ENCODE data around the gene YARS2. TPM values are rescaled to one million over a fixed set of nuclear protein-coding genes. Genes with fewer than 3 reads are reported as not detected.

The YARS2 gene
- polyA plus RNA-seq: 20.8 TPM

DNA sequence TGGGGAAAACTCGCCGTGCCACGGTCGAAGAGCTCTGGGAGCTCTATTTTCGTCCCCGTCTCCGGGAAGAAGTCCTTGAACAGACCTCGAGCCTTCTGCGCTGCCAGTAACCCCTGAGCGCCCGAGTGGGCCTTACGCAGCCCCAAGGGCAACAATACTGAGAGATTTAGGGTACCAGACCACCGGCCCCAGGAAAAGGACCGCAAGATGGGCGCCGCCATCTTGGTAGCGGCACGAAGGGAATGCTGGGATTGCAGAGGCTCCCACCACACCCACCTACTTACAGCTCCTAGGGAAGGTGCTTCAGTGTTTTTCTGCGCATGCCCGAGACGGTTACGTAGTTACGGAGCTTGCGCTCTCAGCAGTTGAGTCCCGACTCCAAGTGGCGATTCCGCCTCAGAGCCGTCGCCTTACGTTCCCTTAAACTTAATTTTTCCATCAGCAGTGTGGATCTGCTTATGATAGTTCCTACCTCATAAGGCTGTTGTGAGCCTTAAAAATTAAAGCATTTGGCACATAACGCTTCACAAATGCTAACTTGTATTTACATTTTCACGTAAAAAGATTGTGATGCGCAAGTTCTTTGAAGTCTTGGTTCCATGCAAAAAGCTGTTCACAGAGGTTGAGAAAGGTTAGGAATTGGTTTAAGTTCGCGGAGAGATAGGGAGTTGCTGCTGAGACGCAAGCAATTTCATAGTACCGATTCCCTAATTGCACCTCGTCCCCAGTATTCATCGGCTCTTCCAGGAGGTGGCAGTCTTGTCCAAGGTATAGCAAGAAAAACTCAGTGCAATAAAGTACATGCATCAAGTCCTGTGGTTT lies at the start of gene YARS2:
YARS2 (minus strand) TSS at position 244 of the 822 bp plus-strand sequence; CDS start at position 221, 23 bp downstream.
- H3K4me1 Mint-ChIP-seq: peaks cover 11 to 18% (median 13%) of the 10 kb centered on the region in 3 donors
- H3K36me3 Mint-ChIP-seq: peaks cover 4% of the 10 kb centered on the region
- H3K27me3 Mint-ChIP-seq: no peaks in the 10 kb centered on the region
- H3K4me3 Mint-ChIP-seq: peak within 1 kb of the TSS; percentile 90 to 98 (median 93)
- H3K9me3 Mint-ChIP-seq: no peaks in the 10 kb centered on the region
- peak within 1 kb of the TSS; percentile 69 to 94 (median 87) for H3K27ac Mint-ChIP-seq

DNA sequence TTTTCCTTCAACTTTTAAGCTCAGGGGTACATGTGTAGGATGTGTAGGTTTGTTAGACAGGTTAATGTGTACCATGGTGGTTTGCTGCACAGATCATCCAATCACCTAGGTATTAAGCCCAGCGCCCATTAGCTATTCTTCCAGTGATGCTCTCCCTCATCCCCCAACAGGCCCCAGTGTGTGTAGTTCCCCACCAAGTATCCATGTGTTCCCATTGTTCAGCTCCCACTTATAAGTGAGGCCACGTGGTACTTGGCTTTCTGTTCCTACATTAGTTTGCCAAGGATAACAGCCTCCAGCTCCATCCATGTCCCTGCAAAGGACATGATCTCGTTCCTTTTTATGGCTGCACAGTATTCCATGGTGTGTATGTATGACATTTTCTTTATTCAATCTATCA lies 48.6 kb upstream of the YARS2 start:
- H3K27me3 Mint-ChIP-seq: peaks cover 8% of the 10 kb centered on the region
- no peak overlapping the region for H3K4me3 Mint-ChIP-seq
- H3K27ac Mint-ChIP-seq: peak overlapping the region in 1 of 3 donors; percentile 2
- H3K36me3 Mint-ChIP-seq: peaks cover 1% of the 10 kb centered on the region
- peaks cover 0 to 1% (median 0%) of the 10 kb centered on the region in 3 donors for H3K4me1 Mint-ChIP-seq
- peaks cover 5 to 21% (median 8%) of the 10 kb centered on the region in 3 donors for H3K9me3 Mint-ChIP-seq

DNA sequence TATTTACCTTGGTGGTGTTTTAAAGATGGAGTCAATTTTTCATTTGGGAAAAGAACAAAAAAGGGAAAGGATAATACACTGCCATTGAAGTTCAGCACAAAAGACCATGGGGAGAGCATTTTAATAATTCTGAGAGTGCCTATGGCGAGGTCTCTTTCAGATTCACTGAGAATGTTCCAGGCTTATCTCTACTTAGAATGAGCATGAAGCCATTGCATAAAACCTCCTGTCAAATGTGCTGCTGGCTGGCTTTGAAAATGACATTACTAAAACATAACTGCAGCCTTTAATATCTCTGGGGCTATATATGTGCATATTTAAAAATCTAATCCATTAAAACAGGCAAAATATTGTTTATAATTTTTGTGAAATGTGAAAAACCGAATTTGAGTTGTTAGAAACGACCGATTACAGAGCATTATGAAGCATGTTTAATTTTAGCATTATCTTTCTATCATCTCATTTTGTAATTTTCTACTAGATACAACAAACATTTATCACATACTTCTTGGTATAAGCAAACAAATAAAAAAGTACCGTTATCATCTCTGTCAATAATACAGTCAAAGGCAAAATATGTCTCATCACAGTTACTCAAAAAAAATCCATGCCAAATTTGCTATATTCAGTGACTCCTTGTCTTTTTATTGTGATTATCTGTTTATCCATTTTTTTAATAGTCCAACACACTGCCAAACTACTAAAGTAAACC lies 45.7 kb upstream of the YARS2 start:
- Mint-ChIP-seq H3K4me3 (no peak overlapping the region), H3K27me3 (peaks cover 9% of the 10 kb centered on the region), H3K4me1 (peaks cover 0 to 1% (median 0%) of the 10 kb centered on the region in 3 donors), H3K27ac (no peak overlapping the region), H3K9me3 (peaks cover 4 to 6% (median 5%) of the 10 kb centered on the region in 3 donors), H3K36me3 (peaks cover 1% of the 10 kb centered on the region)

DNA sequence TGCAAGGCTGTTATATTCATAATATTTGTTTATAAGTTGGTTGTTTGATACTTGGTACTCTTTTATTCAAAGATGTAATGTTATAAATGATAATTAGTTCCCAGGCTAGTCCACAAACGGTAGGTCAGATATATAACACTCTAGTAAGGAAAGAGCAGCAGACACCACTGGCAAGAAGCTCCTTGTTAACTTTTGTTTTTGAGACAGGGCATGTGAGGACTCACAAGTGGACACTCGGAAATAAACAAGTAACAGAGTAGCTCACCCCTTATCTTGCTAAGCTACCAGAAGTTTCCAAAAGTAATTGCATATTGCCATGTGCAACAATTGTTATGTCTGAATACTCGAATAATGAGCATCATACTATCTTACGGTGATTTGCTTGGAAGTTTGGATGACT lies 38.6 kb upstream of the YARS2 start:
- Mint-ChIP-seq H3K27me3 (peaks cover 2% of the 10 kb centered on the region), H3K36me3 (no peaks in the 10 kb centered on the region), H3K4me3 (no peak overlapping the region), H3K27ac (no peak overlapping the region), H3K9me3 (peaks cover 0 to 2% (median 2%) of the 10 kb centered on the region in 3 donors), H3K4me1 (no peaks in the 10 kb centered on the region)

DNA sequence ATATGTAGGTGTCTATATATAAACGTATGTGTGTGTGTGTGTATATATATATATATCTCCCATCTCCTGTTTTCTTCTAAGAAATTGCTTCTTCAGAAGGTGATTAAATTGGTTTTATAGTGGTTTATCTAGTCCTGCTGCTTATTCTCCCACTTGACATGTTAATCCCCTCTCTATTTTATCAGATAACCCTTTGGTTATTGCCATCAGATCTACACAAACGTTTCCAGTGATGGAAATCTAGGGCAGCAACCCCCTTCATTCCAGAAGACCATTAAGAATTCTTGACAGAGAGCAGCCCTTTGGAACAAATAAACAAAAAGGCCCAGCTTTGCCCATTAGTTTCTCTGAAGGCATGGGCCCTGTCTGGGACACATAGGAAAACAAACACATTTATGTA lies 34.2 kb upstream of the YARS2 start:
- peaks cover 0 to 2% (median 0%) of the 10 kb centered on the region in 3 donors for H3K4me1 Mint-ChIP-seq
- H3K27ac Mint-ChIP-seq: no peak overlapping the region
- H3K36me3 Mint-ChIP-seq: no peaks in the 10 kb centered on the region
- H3K9me3 Mint-ChIP-seq: peaks cover 0 to 3% (median 0%) of the 10 kb centered on the region in 3 donors
- no peak overlapping the region for H3K4me3 Mint-ChIP-seq
- H3K27me3 Mint-ChIP-seq: peaks cover 1% of the 10 kb centered on the region

DNA sequence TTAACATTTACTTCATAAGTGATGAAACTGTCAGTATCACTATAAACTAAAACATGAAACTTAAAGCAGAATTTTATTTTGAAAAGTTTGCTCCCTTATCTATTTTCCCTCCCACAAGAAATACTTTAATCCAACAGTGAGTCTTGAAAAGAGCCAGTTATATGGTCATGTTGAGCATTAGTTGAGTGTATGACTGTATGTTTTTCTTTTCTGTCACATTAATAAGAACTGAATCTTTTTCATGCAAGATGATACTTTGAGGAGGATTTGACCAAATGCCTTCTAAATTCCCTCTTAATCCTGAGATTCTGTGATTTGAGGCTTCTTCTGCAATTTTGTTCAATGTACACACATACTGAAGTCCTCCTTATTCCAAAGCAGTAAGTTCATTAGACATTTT lies 33.7 kb upstream of the YARS2 start:
- H3K9me3 Mint-ChIP-seq: peaks cover 0 to 3% (median 0%) of the 10 kb centered on the region in 3 donors
- H3K27ac Mint-ChIP-seq: no peak overlapping the region
- peaks cover 1% of the 10 kb centered on the region for H3K27me3 Mint-ChIP-seq
- no peaks in the 10 kb centered on the region for H3K36me3 Mint-ChIP-seq
- H3K4me3 Mint-ChIP-seq: no peak overlapping the region
- peaks cover 0 to 2% (median 0%) of the 10 kb centered on the region in 3 donors for H3K4me1 Mint-ChIP-seq

DNA sequence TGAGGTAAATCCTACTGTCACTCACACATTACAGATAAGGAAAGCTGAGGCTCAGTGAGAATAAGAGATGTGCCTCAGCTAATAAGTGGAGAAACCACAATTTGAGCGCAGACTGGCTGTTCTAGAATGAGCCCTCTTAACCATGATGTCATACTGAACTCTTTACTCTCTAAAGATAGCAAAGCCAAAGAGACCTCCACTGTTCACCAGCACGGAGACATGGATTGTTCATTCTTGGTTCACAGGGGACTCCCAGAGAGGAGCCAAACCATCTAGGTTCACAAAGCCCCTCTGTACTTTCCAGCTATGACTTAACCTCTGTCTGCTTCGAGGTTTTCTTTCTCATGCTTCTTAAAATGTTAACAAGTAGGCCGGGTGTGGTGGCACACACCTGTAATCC lies 32.7 kb upstream of the YARS2 start:
- H3K27me3 Mint-ChIP-seq: peaks cover 1% of the 10 kb centered on the region
- no peaks in the 10 kb centered on the region for H3K36me3 Mint-ChIP-seq
- H3K9me3 Mint-ChIP-seq: peaks cover 0 to 3% (median 0%) of the 10 kb centered on the region in 3 donors
- H3K4me1 Mint-ChIP-seq: peaks cover 0 to 2% (median 0%) of the 10 kb centered on the region in 3 donors
- no peak overlapping the region for H3K4me3 Mint-ChIP-seq
- no peak overlapping the region for H3K27ac Mint-ChIP-seq

DNA sequence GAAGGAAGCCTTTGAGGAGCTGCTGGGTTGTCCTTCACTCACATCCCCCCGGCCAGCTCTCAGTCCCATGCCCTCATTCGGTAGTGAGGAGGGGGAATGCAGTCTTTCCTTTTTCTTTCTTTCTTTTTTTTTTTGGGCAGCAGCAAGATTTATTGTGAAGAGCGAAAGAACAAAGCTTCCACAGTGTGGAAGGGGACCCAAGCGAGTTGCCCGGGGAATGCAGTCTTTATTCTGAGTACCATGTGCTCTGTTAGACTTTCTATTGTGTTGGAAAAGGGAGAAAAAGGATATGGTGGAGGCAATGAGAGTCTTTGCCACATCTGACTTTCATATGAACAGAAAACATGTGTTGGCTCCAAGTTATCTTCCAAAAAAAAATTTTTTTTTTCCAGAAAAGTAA lies 29.9 kb upstream of the YARS2 start:
- H3K27me3 Mint-ChIP-seq: peaks cover 1% of the 10 kb centered on the region
- H3K27ac Mint-ChIP-seq: no peak overlapping the region
- no peaks in the 10 kb centered on the region for H3K36me3 Mint-ChIP-seq
- peaks cover 0 to 3% (median 0%) of the 10 kb centered on the region in 3 donors for H3K9me3 Mint-ChIP-seq
- H3K4me1 Mint-ChIP-seq: peaks cover 0 to 2% (median 0%) of the 10 kb centered on the region in 3 donors
- H3K4me3 Mint-ChIP-seq: no peak overlapping the region

DNA sequence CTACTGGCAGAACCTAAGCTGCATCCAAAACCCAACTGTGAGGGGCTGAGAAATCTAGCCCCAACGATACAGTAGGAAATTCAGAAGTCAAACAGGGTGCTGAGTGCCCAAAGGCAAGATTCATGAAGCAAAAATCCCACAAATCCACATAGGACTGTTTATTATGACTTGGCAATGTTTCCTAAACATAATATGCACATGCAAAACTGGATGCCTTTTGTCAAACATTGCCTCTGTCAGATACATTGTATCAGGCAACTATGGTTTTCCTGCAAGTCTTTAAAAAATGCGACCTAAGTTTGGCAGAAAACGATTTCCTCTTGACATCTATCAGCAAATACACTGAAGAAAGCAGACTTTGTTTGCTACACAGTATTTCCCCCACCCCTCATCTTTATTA lies 27.3 kb upstream of the YARS2 start:
- H3K9me3 Mint-ChIP-seq: peaks cover 0 to 2% (median 0%) of the 10 kb centered on the region in 3 donors
- peaks cover 0 to 2% (median 0%) of the 10 kb centered on the region in 3 donors for H3K4me1 Mint-ChIP-seq
- no peak overlapping the region for H3K27ac Mint-ChIP-seq
- H3K4me3 Mint-ChIP-seq: no peak overlapping the region
- H3K36me3 Mint-ChIP-seq: no peaks in the 10 kb centered on the region
- no peaks in the 10 kb centered on the region for H3K27me3 Mint-ChIP-seq

DNA sequence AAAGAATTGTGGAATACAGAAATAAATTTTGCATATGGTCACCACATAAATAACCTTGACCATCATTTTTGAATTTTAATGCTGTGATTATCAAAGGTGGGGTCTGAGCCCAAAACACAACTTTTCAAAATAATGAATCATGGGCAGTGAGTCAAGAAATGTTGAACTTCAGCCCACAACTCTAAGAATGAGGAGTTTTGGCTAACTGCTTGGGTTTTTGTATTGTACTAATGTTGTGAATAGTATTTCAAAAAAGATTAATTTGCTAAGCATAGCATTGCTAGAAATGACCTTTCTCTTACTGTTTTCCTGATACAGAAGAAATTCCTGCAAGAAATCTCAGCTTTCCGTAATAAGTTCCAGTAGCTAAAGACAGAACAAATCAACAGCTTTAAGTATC lies 24.4 kb upstream of the YARS2 start:
- Mint-ChIP-seq H3K27me3 (peaks cover 3% of the 10 kb centered on the region), H3K9me3 (peaks cover 0 to 1% (median 0%) of the 10 kb centered on the region in 3 donors), H3K27ac (no peak overlapping the region), H3K4me3 (no peak overlapping the region), H3K36me3 (no peaks in the 10 kb centered on the region), H3K4me1 (no peaks in the 10 kb centered on the region)

DNA sequence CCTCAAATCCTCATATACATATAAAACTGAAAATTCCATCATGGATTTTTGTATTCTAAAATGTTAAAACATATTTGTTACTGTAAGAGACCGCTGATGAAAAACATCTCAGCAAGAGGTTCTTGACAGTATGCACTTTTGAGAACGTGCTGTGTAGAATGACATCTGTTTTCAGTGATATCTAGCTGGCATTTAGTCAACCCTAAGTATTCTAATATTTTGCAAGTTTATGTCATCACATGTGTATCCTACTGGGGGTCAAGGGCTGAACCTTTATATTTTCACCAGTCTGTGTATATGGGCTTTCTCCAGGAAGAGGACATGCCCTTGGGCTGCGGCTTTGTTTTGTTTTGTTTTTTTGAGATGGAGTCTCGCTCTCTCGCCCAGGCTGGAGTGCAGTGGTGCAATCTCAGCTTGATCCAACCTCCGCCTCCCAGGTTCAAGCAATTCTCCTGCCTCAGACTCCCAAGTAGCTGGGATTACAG lies 22.0 kb upstream of the YARS2 start:
- Mint-ChIP-seq H3K36me3 (no peaks in the 10 kb centered on the region), H3K4me3 (no peak overlapping the region), H3K27me3 (peaks cover 3% of the 10 kb centered on the region), H3K9me3 (peaks cover 0 to 1% (median 0%) of the 10 kb centered on the region in 3 donors), H3K4me1 (no peaks in the 10 kb centered on the region), H3K27ac (no peak overlapping the region)

DNA sequence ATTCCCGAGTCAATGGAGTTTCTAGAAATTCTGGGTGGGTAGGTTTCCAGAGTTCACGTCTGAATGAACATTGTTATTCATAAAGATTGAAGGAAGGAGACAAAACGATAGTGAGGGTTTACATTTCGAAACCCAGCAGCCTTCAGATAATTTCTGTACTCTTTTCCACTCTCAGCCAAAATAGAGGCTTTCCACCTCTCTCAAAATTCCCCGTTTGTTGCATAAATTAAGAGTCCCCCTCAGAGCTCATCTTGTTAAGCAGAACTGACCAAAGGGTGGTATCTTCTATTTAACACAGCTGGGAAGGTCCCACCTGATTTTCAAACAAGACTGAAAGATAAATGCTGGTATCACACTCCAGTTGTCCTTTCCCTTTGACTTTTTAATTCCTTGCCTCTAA lies 21.5 kb upstream of the YARS2 start:
- Mint-ChIP-seq H3K4me1 (no peaks in the 10 kb centered on the region), H3K4me3 (no peak overlapping the region), H3K9me3 (peaks cover 0 to 1% (median 0%) of the 10 kb centered on the region in 3 donors), H3K36me3 (no peaks in the 10 kb centered on the region), H3K27ac (no peak overlapping the region), H3K27me3 (peaks cover 3% of the 10 kb centered on the region)

DNA sequence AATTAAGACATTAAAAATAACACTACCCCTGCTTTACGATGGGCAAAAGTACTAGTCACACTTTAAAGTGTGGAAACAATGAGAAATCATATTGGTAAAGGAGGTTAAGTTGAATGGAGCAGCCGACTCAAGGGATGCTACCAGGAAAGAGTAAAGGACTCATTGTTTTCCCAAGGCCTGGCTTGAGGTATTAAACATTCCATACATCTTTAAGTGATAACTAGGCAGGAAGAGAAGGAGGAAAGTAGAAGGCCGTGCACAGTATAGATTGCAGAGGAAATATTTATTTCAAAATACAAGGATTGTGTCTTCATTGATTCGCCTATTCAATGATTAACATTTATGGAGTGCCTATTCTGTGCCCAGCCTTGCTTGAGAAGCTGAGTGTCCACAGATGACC lies 20.6 kb upstream of the YARS2 start:
- Mint-ChIP-seq H3K36me3 (no peaks in the 10 kb centered on the region), H3K27ac (no peak overlapping the region), H3K27me3 (peaks cover 3% of the 10 kb centered on the region), H3K4me1 (no peaks in the 10 kb centered on the region), H3K9me3 (peaks cover 0 to 1% (median 0%) of the 10 kb centered on the region in 3 donors), H3K4me3 (no peak overlapping the region)

DNA sequence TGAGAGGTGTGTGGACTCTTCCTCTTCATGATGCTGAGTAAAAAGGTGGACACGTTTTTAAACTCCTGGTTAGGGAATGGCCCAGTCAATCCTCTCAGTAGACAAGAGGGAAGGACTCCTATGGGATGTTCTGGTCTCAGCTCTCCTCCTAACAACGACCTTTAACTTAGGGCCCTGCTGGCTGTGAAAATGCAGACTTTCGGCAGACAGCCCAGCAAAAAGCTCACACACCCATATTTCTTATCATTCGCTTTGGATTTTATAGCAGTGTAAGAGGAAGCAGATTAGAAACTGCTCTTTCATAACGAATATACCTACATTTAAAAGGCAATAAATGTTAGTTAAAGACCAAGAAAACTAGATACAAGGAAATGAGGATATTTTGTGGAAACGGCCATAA lies 18.0 kb upstream of the YARS2 start:
- no peaks in the 10 kb centered on the region for H3K4me1 Mint-ChIP-seq

DNA sequence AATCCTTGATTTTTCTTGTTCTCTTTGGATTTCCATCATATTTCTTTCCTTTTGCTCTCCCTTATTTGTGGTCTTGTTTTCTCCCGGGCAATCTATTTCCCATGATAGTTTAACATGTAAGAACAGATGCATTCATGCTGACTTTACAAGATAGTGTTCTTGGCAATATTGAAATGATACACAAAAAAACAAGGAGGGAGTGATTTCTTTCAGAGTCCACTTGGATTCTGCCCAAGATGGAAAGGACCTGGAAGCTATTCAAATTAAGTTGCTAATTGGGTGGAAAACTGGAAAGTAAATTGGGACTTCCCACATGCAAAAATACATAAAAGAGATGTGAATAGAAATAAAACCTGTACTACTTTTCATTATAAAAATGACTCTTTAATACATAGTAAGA lies 14.4 kb upstream of the YARS2 start:
- peaks cover 0 to 1% (median 0%) of the 10 kb centered on the region in 3 donors for H3K9me3 Mint-ChIP-seq
- no peak overlapping the region for H3K4me3 Mint-ChIP-seq
- peaks cover 10% of the 10 kb centered on the region for H3K27me3 Mint-ChIP-seq
- H3K27ac Mint-ChIP-seq: no peak overlapping the region
- H3K36me3 Mint-ChIP-seq: peaks cover 2% of the 10 kb centered on the region
- H3K4me1 Mint-ChIP-seq: no peaks in the 10 kb centered on the region

More for the DNA sequence above, 18.0 kb upstream of the YARS2 start:
- Mint-ChIP-seq H3K9me3 (peaks cover 0 to 1% (median 0%) of the 10 kb centered on the region in 3 donors), H3K27me3 (peaks cover 8% of the 10 kb centered on the region), H3K4me3 (no peak overlapping the region), H3K27ac (no peak overlapping the region), H3K36me3 (no peaks in the 10 kb centered on the region)
